IPS DF 6.9 (cell line): Measurements from ENCODE around the gene ATMIN.
A peak's percentile ranks its signal among the peaks of the same experiment; 100 is the strongest.

ENCODE experiments used
- DNase-seq: peaks from one replicate; pipeline ENCODE4 v3.0.0-alpha.2; 2013; ENCODE audit warnings: low read depth, low spot score
- H3K27ac ChIP-seq: one replicate; pipeline ENCODE4 v1.5.1; 2013; ENCODE audit warnings: low read length, control low read depth
- H3K27me3 ChIP-seq: 2 replicates; pipeline ENCODE4 v1.6.1; 2013; ENCODE audit warnings: mild to moderate bottlenecking, low read length; ENCODE audit not compliant: control insufficient read depth, insufficient read depth
- H3K36me3 ChIP-seq: 2 replicates; pipeline ENCODE4 v1.6.1; 2013; ENCODE audit warnings: low read length; ENCODE audit not compliant: control insufficient read depth, insufficient read depth
- H3K4me1 ChIP-seq: 2 replicates; pipeline ENCODE4 v1.6.1; 2013; ENCODE audit warnings: low read length; ENCODE audit not compliant: control insufficient read depth, insufficient read depth
- H3K4me3 ChIP-seq: 2 replicates; pipeline ENCODE4 v1.5.1; 2013; ENCODE audit warnings: mild to moderate bottlenecking, low read length
- H3K9me3 ChIP-seq: 2 replicates; pipeline ENCODE4 v1.6.1; 2013; ENCODE audit warnings: low read length, inconsistent platforms; ENCODE audit not compliant: control insufficient read depth, insufficient read depth
- WGBS: extraction: QIAGEN DNeasy Blood & Tissue Kit; methylation state at CpG from one replicate; pipeline ENCODE4 v1.1.7; 2013; ENCODE audit warnings: mixed read lengths, missing lambda C conversion rate; ENCODE audit not compliant: insufficient read length, insufficient coverage; 5-methylcytosine and 5-hydroxymethylcytosine counted together

The ATMIN gene

DNA sequence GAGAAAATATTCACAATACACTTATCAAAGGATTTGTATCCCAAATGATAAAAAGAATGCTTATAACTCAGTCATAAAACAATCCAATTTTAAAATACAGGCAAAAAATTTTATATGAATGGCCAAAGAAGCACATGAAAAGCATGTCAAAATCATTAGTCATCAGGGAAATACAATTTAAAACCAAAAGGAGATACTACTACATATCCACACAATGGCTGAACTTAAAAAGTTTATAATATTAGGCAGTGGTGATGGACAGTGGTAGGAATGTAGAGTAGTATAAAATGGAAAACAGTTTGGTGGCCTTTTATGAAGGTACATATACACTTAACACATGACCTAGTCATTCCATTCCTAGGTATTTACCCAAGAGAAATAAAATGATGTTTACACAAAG is 41.2 kb upstream of the ATMIN start:
- Histone ChIP-seq H3K4me1 (no peaks in the 10 kb centered on the region), H3K27me3 (no peaks in the 10 kb centered on the region), H3K27ac (no peak overlapping the region), H3K4me3 (no peak overlapping the region), H3K36me3 (no peaks in the 10 kb centered on the region), H3K9me3 (no peaks in the 10 kb centered on the region)
- no peak for DNase-seq

- 100% methylated on average over 1 of the region's 4 CpGs for WGBS
- Histone ChIP-seq H3K4me1 (no peaks in the 10 kb centered on the region), H3K9me3 (no peaks in the 10 kb centered on the region), H3K4me3 (no peak overlapping the region), H3K36me3 (no peaks in the 10 kb centered on the region), H3K27ac (no peak overlapping the region), H3K27me3 (no peaks in the 10 kb centered on the region)
- DNase-seq = no peak
These were observed 38.9 kb upstream of the ATMIN start for GRCh38 chr16:80996688-80997138.

DNA sequence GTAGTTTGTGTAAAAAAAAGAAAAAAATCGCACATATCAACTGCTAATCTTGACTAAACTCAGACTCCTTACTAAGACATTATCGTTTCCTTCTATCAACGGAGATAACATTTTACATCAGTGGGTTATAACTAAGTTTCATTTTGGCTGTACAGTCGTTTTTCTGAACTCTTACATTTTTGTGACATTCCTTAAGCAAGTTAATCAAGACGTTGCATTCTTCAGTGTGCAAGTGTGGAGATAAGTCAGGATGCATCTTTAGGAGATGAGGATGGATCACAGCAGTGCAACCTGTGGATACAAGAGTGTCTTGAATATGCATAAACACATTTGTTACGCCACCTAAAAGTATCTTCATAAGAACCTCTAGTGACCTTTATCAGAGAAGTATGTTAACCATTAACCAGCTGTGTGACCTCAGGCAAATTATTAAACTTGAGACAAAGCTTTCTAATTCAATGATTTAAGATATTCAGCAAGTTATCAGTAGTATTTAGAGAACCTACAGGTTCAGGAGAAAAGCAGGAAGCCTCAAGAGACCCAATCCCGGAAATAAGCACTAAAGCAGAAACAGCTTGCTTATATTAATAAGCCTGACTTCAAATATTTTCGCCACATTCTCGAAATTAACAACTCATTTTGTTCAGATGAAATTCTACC is 38.4 kb upstream of the ATMIN start:
- DNase-seq = no peak
- Histone ChIP-seq H3K9me3 (no peaks in the 10 kb centered on the region), H3K27me3 (no peaks in the 10 kb centered on the region), H3K4me1 (no peaks in the 10 kb centered on the region), H3K27ac (no peak overlapping the region), H3K36me3 (no peaks in the 10 kb centered on the region), H3K4me3 (no peak overlapping the region)
- WGBS = no CpG with 5 or more reads among the region's 9 CpGs

- H3K4me1 ChIP-seq = no peaks in the 10 kb centered on the region
- H3K27me3 ChIP-seq = no peaks in the 10 kb centered on the region
- whole genome bisulfite sequencing = no CpG with 5 or more reads among the region's 7 CpGs
- DNase-seq = no peak
- H3K27ac ChIP-seq = no peak overlapping the region
- no peak overlapping the region for H3K4me3 ChIP-seq
- H3K9me3 ChIP-seq = no peaks in the 10 kb centered on the region
- no peaks in the 10 kb centered on the region for H3K36me3 ChIP-seq
These were observed 37.5 kb upstream of the ATMIN start for GRCh38 chr16:80997964-80998620.

- H3K4me3 ChIP-seq = no peak overlapping the region
- H3K27ac ChIP-seq = no peak overlapping the region
- no CpG with 5 or more reads among the region's 3 CpGs for WGBS
- DNase-seq = no peak
- no peaks in the 10 kb centered on the region for H3K27me3 ChIP-seq
- no peaks in the 10 kb centered on the region for H3K9me3 ChIP-seq
- peaks cover 2% of the 10 kb centered on the region; the same call in 1 of the 2 replicates for H3K4me1 ChIP-seq
- no peaks in the 10 kb centered on the region for H3K36me3 ChIP-seq
These were observed 34.8 kb upstream of the ATMIN start for GRCh38 chr16:81000873-81001272.

GRCh38 chr16:81001330-81001729 is 34.3 kb upstream of the ATMIN start:
- DNase-seq = no peak
- no peak overlapping the region for H3K4me3 ChIP-seq
- WGBS = no CpG with 5 or more reads among the region's 5 CpGs
- H3K27ac ChIP-seq = no peak overlapping the region
- peaks cover 2% of the 10 kb centered on the region; the same call in 1 of the 2 replicates for H3K4me1 ChIP-seq
- H3K27me3 ChIP-seq = no peaks in the 10 kb centered on the region
- no peaks in the 10 kb centered on the region for H3K9me3 ChIP-seq
- H3K36me3 ChIP-seq = no peaks in the 10 kb centered on the region

GRCh38 chr16:81003064-81003463 is 32.6 kb upstream of the ATMIN start:
- Histone ChIP-seq H3K4me1 (peaks cover 2% of the 10 kb centered on the region; the same call in 1 of the 2 replicates), H3K36me3 (no peaks in the 10 kb centered on the region), H3K27me3 (no peaks in the 10 kb centered on the region), H3K4me3 (no peak overlapping the region), H3K27ac (no peak overlapping the region), H3K9me3 (no peaks in the 10 kb centered on the region)
- DNase-seq = no peak
- WGBS = 100% methylated on average over 3 of the region's 4 CpGs

- DNase-seq = no peak
- H3K4me3 ChIP-seq = no peak overlapping the region
- no peaks in the 10 kb centered on the region for H3K9me3 ChIP-seq
- H3K36me3 ChIP-seq = no peaks in the 10 kb centered on the region
- whole genome bisulfite sequencing = no CpG with 5 or more reads among the region's 11 CpGs
- no peaks in the 10 kb centered on the region for H3K27me3 ChIP-seq
- H3K27ac ChIP-seq = no peak overlapping the region
- H3K4me1 ChIP-seq = peaks cover 2% of the 10 kb centered on the region; the same call in 1 of the 2 replicates
These were observed 31.8 kb upstream of the ATMIN start for GRCh38 chr16:81003610-81004460.

GRCh38 chr16:81004646-81005353 is 30.8 kb upstream of the ATMIN start:
- no peaks in the 10 kb centered on the region for H3K9me3 ChIP-seq
- no peaks in the 10 kb centered on the region for H3K27me3 ChIP-seq
- H3K27ac ChIP-seq = no peak overlapping the region
- no peak for DNase-seq
- H3K36me3 ChIP-seq = no peaks in the 10 kb centered on the region
- H3K4me1 ChIP-seq = peaks cover 2% of the 10 kb centered on the region; the same call in 1 of the 2 replicates
- WGBS = no CpG with 5 or more reads among the region's 14 CpGs
- H3K4me3 ChIP-seq = no peak overlapping the region

- Histone ChIP-seq H3K27ac (no peak overlapping the region), H3K4me1 (peaks cover 2% of the 10 kb centered on the region; the same call in 1 of the 2 replicates)
- no CpG with 5 or more reads among the region's 18 CpGs for WGBS
These were observed 30.0 kb upstream of the ATMIN start for GRCh38 chr16:81005610-81006161.

More at GRCh38 chr16:81005610-81006161, 30.0 kb upstream of the ATMIN start:
- no peak for DNase-seq
- no peaks in the 10 kb centered on the region for H3K27me3 ChIP-seq
- no peaks in the 10 kb centered on the region for H3K36me3 ChIP-seq
- no peaks in the 10 kb centered on the region for H3K9me3 ChIP-seq
- peak overlapping the region; percentile 83; the same call in 1 of the 2 replicates for H3K4me3 ChIP-seq
